Left lung (tissue), 10 donors: ENCODE measurements around the gene UTF1. TPM values are rescaled to one million over a fixed set of nuclear protein-coding genes. Genes with fewer than 3 reads are reported as not detected.

Source experiments
- ATAC-seq: fragments of 200-7000 bp; cut with Tn5 transposase; one replicate; pipeline ENCODE4 v1.9.1; 2020; ENCODE audit warnings: moderate library complexity
- DNase-seq, 4 donors: peaks; one replicate each; pipeline ENCODE4 v3.0.0-alpha.2; 2013 to 2020
- H3K27ac ChIP-seq, 2 donors: fragments of 200-600 bp; sonication (generic) in 1 of 2; one replicate each; pipeline versions ENCODE4 v1.5.0 to v1.8.0; 2020 to 2021
- H3K27me3 ChIP-seq, 2 donors: fragments of 200-600 bp; sonication (generic) in 1 of 2; one replicate each; pipeline versions ENCODE4 v1.5.0 to v1.8.0; 2020 to 2021
- H3K36me3 ChIP-seq, 2 donors: fragments of 200-600 bp; sonication (generic) in 1 of 2; one replicate each; pipeline versions ENCODE4 v1.5.0 to v1.8.0; 2020 to 2021
- H3K4me1 ChIP-seq, 2 donors: fragments of 200-600 bp; one replicate each; pipeline ENCODE4 v1.8.0; 2021
- H3K4me3 ChIP-seq, 2 donors: fragments of 200-600 bp; sonication (generic) in 1 of 2; one replicate each; pipeline versions ENCODE4 v1.5.0 to v1.8.0; 2020 to 2021; ENCODE audit warnings: mild to moderate bottlenecking in 1 of 2
- H3K9me3 ChIP-seq, 2 donors: fragments of 200-600 bp; sonication (generic) in 1 of 2; one replicate each; pipeline versions ENCODE4 v1.5.0 to v1.8.0; 2020 to 2021
- intact Hi-C, 2 donors: fragments of 100-400 bp; cut with DNase I; formaldehyde crosslinking; loops; one replicate each; pipeline versions ENCODE4 v1.11.2 to v1.14.2; 2022
- polyA plus RNA-seq, 6 donors: library from polyadenylated mRNA; unstranded; fragments of 120-200 nt; gene quantifications; one replicate each; pipeline ENCODE4 v1.2.1, GENCODE V29; 2013; ENCODE audit not compliant: insufficient read length in 6 of 6
- total RNA-seq, 2 donors: library from RNA; stranded (reverse); fragmentation: NEBNext Ultra II Directional; extraction: Animal tissue kit (Norgen Biotek cat#: 25700); gene quantifications; one replicate each; pipeline ENCODE4 v1.2.1, GENCODE V29; 2021
- TF ChIP-seq, protein P1 (sequence below), 2 donors: fragments of 200-600 bp; sonication (generic) in 1 of 2; IDR thresholded peaks; one replicate each; pipeline versions ENCODE4 v1.5.0 to v1.8.0; 2021; ENCODE audit warnings: antibody characterized with exemption in 2 of 2
- donor health status: DM: no; HTN: yes; CAD: no.
- donor health status: DM: no; HTN: no; CAD: no.

Gene UTF1
- total and polyA plus RNA-seq, 8 donors = not detected

- Histone ChIP-seq H3K36me3 (peaks cover 0 to 8% of the 10 kb centered on the region in 2 donors), H3K4me3 (peak overlapping the region in 1 of 2 donors; percentile 10), H3K27me3 (peaks cover 0 to 4% of the 10 kb centered on the region in 2 donors), H3K9me3 (no peaks in the 10 kb centered on the region), H3K4me1 (peaks cover 31 to 63% of the 10 kb centered on the region in 2 donors), H3K27ac (peak overlapping the region; percentile 84 to 93)
- intact Hi-C loops = no loop called here
- peak; percentile 46 to 94 (median 86) for DNase-seq
- TF ChIP-seq, protein P1, sequence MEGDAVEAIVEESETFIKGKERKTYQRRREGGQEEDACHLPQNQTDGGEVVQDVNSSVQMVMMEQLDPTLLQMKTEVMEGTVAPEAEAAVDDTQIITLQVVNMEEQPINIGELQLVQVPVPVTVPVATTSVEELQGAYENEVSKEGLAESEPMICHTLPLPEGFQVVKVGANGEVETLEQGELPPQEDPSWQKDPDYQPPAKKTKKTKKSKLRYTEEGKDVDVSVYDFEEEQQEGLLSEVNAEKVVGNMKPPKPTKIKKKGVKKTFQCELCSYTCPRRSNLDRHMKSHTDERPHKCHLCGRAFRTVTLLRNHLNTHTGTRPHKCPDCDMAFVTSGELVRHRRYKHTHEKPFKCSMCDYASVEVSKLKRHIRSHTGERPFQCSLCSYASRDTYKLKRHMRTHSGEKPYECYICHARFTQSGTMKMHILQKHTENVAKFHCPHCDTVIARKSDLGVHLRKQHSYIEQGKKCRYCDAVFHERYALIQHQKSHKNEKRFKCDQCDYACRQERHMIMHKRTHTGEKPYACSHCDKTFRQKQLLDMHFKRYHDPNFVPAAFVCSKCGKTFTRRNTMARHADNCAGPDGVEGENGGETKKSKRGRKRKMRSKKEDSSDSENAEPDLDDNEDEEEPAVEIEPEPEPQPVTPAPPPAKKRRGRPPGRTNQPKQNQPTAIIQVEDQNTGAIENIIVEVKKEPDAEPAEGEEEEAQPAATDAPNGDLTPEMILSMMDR (IDR thresholded peaks at IDR 0.05) = peak in 1 of 2 donors; percentile 5
- ATAC-seq = peak; percentile 43
Measured at GRCh38 chr10:133258818-133259601, 29.0 kb downstream of the UTF1 start.

GRCh38 chr10:133259602-133259989 lies 29.6 kb downstream of the UTF1 start:
- peaks cover 0 to 8% of the 10 kb centered on the region in 2 donors for H3K36me3 ChIP-seq
- DNase-seq = no peak
- TF ChIP-seq, protein P1 (IDR thresholded peaks at IDR 0.05) = no peak
- no peak for ATAC-seq
- H3K27me3 ChIP-seq = no peaks in the 10 kb centered on the region
- no peaks in the 10 kb centered on the region for H3K9me3 ChIP-seq
- intact Hi-C loops = no loop called here
- H3K4me3 ChIP-seq = no peak overlapping the region
- H3K27ac ChIP-seq = peak overlapping the region; percentile 84 to 93
- H3K4me1 ChIP-seq = peaks cover 31 to 68% of the 10 kb centered on the region in 2 donors

- peak; percentile 31 for ATAC-seq
- Histone ChIP-seq H3K4me3 (peak overlapping the region; percentile 48 to 67), H3K27ac (peak overlapping the region; percentile 83 to 94), H3K9me3 (no peaks in the 10 kb centered on the region), H3K4me1 (peaks cover 31 to 72% of the 10 kb centered on the region in 2 donors), H3K36me3 (peaks cover 0 to 10% of the 10 kb centered on the region in 2 donors), H3K27me3 (no peaks in the 10 kb centered on the region)
- peak in 3 of 4 donors; percentile 53 to 91 (median 67) for DNase-seq
- intact Hi-C loops = no loop called here
- TF ChIP-seq, protein P1 (IDR thresholded peaks at IDR 0.05) = no peak
Measured at GRCh38 chr10:133260895-133261725, 31.1 kb downstream of the UTF1 start.

DNA sequence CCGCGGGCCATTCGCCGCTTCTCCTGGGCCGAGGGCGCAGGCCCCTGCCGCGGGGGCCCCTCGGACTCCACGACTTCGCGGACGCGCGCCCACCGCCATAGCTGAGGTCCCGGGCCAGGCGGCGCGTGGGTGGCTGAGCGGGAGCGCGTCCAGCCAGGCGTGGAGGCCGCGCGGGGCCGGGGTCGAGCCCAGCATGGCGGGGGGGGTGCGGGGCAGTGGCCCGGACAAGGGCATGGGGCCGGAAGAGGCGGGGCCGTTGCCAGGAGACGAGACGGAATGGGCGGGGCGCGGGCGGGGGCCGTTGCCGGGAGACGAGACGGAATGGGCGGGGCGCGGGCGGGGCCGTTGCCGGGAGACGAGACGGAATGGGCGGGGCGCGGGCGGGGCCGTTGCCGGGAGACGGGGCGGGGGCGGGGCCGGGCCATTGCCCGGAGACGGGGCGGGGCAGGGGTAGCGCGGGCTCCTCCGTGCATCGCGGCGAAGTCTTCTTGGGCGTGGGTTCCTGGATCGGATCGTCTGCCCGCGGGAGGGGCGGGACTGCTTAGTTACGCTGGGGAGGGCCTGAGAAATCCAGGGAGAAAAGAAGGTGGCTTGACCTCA lies 31.8 kb downstream of the UTF1 start:
- Histone ChIP-seq H3K9me3 (no peaks in the 10 kb centered on the region), H3K27me3 (peaks cover 0 to 5% of the 10 kb centered on the region in 2 donors), H3K27ac (peak overlapping the region; percentile 83 to 94), H3K4me1 (peaks cover 31 to 70% of the 10 kb centered on the region in 2 donors), H3K36me3 (peaks cover 0 to 17% of the 10 kb centered on the region in 2 donors), H3K4me3 (peak overlapping the region; percentile 48 to 67)
- DNase-seq (peak in 3 of 4 donors; percentile 74 to 96 (median 90)), ATAC-seq (peak; percentile 67)
- TF ChIP-seq, protein P1 (IDR thresholded peaks at IDR 0.05) = no peak
- intact Hi-C loops = no loop called here
